Choroid plexus epithelial cell (primary cell): ENCODE measurements around the gene ETS1.

ENCODE experiments used
- DNase-seq: peaks from one replicate; pipeline ENCODE4 v3.0.0-alpha.2; 2010; ENCODE audit warnings: low read depth
- H3K4me3 ChIP-seq: 2 replicates; pipeline ENCODE4 v1.5.1; 2011; ENCODE audit warnings: low read depth, mild to moderate bottlenecking, control low read depth, low read length, moderate library complexity
- TF ChIP-seq, protein P1 (sequence below): conservative IDR thresholded peaks from 2 replicates; pipeline ENCODE4 v1.5.1; 2011; ENCODE audit warnings: low read depth, mild to moderate bottlenecking, control low read depth, inconsistent platforms, low read length, moderate library complexity

ETS1 gene

DNA sequence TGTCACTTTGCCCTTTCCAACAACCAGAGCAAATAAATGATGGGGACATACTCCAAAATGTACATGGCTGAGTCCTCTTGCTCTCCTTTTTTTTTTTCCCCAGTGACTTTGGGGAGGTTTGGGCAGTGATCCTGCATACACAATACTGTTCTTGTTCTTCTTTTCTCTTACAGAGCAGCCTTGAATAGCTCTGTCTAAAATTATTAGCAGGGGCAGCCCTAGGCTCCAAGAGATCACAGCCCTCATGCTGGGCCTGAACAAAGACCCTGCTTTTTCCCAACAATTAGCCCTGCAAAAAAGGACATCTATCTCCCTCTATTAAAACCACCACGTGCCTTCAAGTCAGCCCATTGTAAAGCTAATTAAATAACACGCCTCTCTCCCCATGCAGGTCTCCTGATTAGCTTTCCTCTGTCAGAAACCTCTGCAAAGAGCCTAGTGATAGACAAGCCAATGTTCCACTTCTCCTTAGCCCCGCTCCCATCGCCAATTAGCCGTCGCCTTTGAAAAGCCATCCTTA is 54.7 kb downstream of the ETS1 start:
- H3K4me3 ChIP-seq, result no peak overlapping the region
- TF ChIP-seq, protein P1, sequence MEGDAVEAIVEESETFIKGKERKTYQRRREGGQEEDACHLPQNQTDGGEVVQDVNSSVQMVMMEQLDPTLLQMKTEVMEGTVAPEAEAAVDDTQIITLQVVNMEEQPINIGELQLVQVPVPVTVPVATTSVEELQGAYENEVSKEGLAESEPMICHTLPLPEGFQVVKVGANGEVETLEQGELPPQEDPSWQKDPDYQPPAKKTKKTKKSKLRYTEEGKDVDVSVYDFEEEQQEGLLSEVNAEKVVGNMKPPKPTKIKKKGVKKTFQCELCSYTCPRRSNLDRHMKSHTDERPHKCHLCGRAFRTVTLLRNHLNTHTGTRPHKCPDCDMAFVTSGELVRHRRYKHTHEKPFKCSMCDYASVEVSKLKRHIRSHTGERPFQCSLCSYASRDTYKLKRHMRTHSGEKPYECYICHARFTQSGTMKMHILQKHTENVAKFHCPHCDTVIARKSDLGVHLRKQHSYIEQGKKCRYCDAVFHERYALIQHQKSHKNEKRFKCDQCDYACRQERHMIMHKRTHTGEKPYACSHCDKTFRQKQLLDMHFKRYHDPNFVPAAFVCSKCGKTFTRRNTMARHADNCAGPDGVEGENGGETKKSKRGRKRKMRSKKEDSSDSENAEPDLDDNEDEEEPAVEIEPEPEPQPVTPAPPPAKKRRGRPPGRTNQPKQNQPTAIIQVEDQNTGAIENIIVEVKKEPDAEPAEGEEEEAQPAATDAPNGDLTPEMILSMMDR, result no peak
- DNase-seq, result no peak

DNA sequence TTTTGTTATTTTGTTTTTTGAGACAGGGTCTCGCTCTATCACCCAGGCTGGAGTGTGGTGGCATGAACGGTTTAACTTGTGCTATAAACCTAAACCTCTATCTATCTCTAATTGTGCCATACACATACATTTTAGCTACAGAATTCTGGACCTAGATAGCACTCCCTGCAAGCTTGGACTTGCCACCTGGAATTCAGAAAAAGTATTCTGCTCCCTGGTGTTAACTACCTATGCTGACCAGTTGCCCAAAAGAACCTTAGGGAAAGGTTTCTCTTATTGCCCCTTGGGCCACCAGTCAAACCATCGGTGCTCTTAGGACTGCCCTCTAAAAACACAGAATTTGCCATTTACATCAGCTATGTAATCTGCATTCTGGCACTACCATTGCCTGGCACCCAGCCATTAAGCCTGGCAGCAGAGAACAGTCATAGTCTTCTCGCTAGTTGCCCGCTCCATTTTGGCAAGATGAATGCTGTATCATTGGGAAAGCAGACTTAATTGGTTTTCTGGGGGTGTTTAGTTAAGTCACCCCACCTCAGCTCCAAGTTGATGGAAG is 55.3 kb downstream of the ETS1 start:
- TF ChIP-seq, protein P1, result no peak
- no peak for DNase-seq
- H3K4me3 ChIP-seq, result no peak overlapping the region

DNA sequence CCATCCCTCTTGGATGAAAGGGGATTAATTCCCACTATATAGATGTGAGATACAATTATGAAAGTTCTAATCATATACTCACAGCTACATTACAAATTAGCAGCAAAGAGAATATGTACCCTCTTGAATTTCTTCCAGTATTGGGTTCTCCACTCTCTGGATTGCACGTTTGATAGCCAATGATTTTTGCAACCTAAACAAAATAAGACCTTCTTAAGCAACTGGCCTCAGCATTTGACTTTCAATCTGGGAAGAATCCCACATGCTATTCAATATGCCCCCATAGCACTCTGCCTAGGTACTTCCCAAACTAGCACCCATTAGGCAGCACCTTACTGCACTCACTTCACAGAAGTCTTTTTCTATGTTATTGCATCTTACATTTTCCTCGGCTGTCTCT is 55.8 kb downstream of the ETS1 start:
- TF ChIP-seq, protein P1, result no peak
- H3K4me3 ChIP-seq, result no peak overlapping the region
- DNase-seq, result no peak

DNA sequence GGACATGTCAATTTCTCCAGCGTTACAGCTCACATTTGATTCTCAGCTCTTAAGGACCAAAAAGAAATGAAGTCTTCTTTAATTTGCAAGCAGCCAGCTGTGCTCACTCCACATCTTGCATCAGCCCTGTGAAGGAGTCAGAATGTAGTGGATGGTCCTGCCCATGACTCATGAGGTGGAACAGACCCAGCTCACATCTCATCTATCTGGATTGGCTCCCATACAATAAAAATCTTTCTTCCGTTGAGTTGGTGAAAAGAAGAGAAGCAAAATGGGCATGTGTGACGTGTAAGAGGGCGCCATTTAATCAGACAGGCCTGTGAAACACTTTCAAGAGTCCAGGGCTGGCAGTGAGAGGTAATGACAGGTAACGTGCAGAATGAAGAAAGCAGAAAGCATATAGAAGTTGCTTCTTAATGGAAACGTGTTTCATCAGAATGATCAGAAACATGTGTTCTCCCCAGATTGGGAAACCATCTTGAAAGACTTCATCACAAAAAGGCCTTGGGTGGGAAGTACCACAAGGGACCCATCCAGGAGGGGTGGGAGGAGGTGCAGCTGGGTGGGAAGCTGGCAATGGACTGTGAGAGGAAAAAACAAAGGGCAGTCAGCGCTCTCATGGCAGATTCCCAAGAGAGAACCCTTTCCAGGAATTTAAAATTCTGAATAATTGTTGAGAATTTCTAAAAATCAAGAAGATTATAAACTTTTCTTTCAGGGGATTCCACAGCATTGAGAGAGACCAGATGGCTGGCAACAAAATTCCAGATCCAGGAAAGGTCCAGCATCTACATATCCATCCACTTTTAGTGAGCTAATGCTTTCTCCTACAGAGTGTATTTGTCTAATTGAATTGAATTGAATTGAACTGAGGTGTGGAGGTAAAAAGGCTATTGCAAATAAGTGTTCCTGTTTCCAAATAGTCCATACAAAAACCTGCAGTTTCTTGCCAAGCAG is 57.0 kb downstream of the ETS1 start:
- DNase-seq, result peak; percentile 96
- no peak overlapping the region for H3K4me3 ChIP-seq
- TF ChIP-seq, protein P1, result no peak

DNA sequence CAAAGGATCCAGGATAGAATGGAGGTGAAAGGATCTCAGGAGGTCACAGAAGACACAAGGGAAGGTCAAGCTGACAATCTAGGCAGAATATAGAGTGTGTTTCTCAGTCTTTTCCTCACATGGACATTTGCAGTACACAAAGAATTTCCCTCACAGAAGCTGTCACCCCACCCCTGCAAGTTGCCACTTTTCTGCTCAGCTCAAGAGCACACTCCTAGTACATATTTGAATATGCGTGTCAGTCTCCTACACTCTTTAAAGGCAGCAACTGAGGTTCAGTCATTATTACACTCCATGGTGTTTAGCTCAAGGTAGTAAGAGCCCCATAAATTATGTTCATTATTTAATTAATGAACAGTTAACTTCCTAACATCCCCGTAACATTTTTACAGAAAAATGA is 59.1 kb downstream of the ETS1 start:
- DNase-seq, result no peak
- H3K4me3 ChIP-seq, result no peak overlapping the region

DNA sequence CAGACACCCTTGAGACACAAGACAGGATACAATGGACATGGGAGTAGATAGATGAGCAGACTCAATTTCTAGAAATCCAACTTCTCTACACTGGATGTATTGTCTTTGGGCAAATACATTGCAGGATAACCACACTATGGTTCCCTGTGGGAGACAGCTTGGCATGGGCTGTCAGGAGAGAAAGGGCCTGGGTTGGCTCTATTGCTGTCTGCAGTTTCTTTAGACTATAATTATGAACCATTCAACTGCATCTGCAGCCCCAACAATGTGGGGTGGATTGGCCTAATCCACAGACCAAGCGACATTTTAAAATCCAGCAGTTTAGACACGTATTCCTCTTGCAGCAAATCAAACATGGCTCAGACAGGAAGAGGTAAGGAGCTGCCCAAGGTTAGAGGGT is 60.3 kb downstream of the ETS1 start:
- DNase-seq, result no peak
- no peak overlapping the region for H3K4me3 ChIP-seq

More for the DNA sequence above, 59.1 kb downstream of the ETS1 start:
- TF ChIP-seq, protein P1, result no peak

More for the DNA sequence above, 60.3 kb downstream of the ETS1 start:
- TF ChIP-seq, protein P1, result no peak
